ENCODE data around the gene TRIM37.
"Not testable (repeated sequence)": the region's sequence is repeated elsewhere in the genome, so short reads cannot be mapped to it uniquely, and the experiment has no call there.

Gene TRIM37

GRCh38 chr17:59101178-59101577, 5.5 kb downstream of the TRIM37 start:
- CTCF ChIA-PET, result no interaction called here
- POLR2A ChIA-PET (ENCODE audit: low non-redundant PET), result no interaction called here
- DNase-seq (ENCODE audit: low spot score), result no peak
- no peak overlapping the region for H3K27ac ChIP-seq
- no peak for TF ChIP-seq CTCF (conservative IDR thresholded peaks at IDR 0.05; ENCODE audit: low read depth)

- H3K27ac ChIP-seq, result no peak overlapping the region
- DNase-seq (ENCODE audit: low spot score), result no peak
- no peak for TF ChIP-seq CTCF (conservative IDR thresholded peaks at IDR 0.05; ENCODE audit: low read depth)
- CTCF ChIA-PET, result no interaction called here
- POLR2A ChIA-PET (ENCODE audit: low non-redundant PET), result no interaction called here
These were observed 8.8 kb downstream of the TRIM37 start for GRCh38 chr17:59097876-59098275.

- no peak for DNase-seq (ENCODE audit: low spot score)
- TF ChIP-seq CTCF (conservative IDR thresholded peaks at IDR 0.05; ENCODE audit: low read depth), result no peak
- peak overlapping the region; percentile 63 for H3K27ac ChIP-seq
- ChIA-PET POLR2A (ENCODE audit: low non-redundant PET) (no interaction called here), CTCF (interaction anchor here (0.6 to 0.7 kb wide), 2 partner anchors 124 to 358 kb away, joined by 3 read pairs; no protein-coding TSS in a partner anchor)
These were observed 11.7 kb downstream of the TRIM37 start for GRCh38 chr17:59094861-59095530.

- ChIA-PET POLR2A (ENCODE audit: low non-redundant PET) (interaction anchor here (0.5 kb wide), 1 partner anchor 21 kb away, joined by 16 read pairs; no protein-coding TSS in a partner anchor), CTCF (no interaction called here)
- TF ChIP-seq CTCF (conservative IDR thresholded peaks at IDR 0.05; ENCODE audit: low read depth), result no peak
- DNase-seq (ENCODE audit: low spot score), result peak; percentile 64
- peak overlapping the region; percentile 77 for H3K27ac ChIP-seq
These were observed 12.9 kb downstream of the TRIM37 start for GRCh38 chr17:59093702-59094231.

GRCh38 chr17:59093145-59093701, 13.5 kb downstream of the TRIM37 start:
- ChIA-PET POLR2A (ENCODE audit: low non-redundant PET) (interaction anchor here (0.5 kb wide), 1 partner anchor 22 kb away, joined by 16 read pairs; no protein-coding TSS in a partner anchor), CTCF (interaction anchor here (0.5 kb wide), 1 partner anchor 844 kb away, joined by 6 read pairs; no protein-coding TSS in a partner anchor)
- no peak for DNase-seq (ENCODE audit: low spot score)
- H3K27ac ChIP-seq, result peak overlapping the region; percentile 74
- no peak for TF ChIP-seq CTCF (conservative IDR thresholded peaks at IDR 0.05; ENCODE audit: low read depth)

DNA sequence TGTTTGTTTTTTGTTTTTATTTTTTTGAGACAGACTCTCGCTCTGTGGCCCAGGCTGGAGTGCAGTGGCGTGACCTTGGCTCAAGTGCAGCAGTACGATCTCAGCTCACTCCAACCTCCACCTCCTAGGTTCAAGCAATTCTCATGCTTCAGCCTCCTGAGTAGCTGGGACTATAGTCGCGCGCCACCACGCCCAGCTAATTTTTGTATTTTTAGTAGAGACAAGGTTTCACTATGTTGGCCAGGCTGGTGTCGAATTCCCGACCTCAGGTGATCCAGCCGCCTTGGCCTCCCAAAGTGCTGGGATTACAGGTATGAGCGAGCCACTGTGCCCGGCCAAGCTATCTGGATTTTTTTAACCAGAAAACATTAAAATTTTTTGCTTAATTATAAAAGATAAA, 16.1 kb downstream of the TRIM37 start:
- POLR2A ChIA-PET (ENCODE audit: low non-redundant PET); CTCF ChIA-PET; DNase-seq (ENCODE audit: low spot score): not testable (repeated sequence)
- H3K27ac ChIP-seq, result peak overlapping the region; percentile 33; the same call in 1 of the 2 replicates

DNA sequence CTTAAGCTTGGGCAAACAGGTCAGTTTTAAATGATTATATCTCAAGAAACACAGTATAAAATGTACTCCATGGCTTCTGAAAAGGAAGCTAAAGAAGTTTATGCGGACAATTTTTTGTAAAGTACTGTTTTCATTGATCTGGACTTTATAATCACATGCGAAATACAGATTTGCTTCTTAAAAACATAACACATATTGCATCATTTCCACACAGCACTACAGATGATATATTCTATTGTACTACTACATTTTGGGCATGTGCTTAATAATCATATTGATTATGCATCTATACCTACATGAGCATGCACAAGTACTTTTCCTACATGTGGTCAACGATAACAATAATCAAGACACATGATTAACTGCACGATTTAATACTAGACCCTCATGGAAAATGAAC, 22.5 kb downstream of the TRIM37 start:
- TF ChIP-seq CTCF (conservative IDR thresholded peaks at IDR 0.05; ENCODE audit: low read depth), result no peak
- ChIA-PET CTCF (no interaction called here), POLR2A (ENCODE audit: low non-redundant PET) (no interaction called here)
- H3K27ac ChIP-seq, result no peak overlapping the region
- no peak for DNase-seq (ENCODE audit: low spot score)
